Fibroblast of the aortic adventitia (primary cell): ENCODE measurements around the gene MVB12B. TPM values are rescaled to one million over a fixed set of nuclear protein-coding genes. Genes with fewer than 3 reads are reported as not detected.

ENCODE experiments used
- DNase-seq: peaks from one replicate; pipeline ENCODE4 v3.0.0-alpha.2; 2010; ENCODE audit warnings: low read depth
- H3K4me3 ChIP-seq: 2 replicates; pipeline ENCODE4 v1.5.1; 2011; ENCODE audit warnings: low read depth, mild to moderate bottlenecking, control low read depth, low read length, moderate library complexity
- total RNA-seq: library from RNA; depleted of rRNA; stranded (reverse); fragments of >200 nt; gene quantifications from 2 replicates; pipeline ENCODE4 v1.2.3, GENCODE V29; 2012; ENCODE audit warnings: low replicate concordance
- TF ChIP-seq, protein P1 (sequence below): IDR thresholded peaks from 2 replicates; pipeline ENCODE4 v1.5.1; 2011; ENCODE audit warnings: mild to moderate bottlenecking, low read length, control low read depth, inconsistent platforms; ENCODE audit not compliant: insufficient read depth

Gene MVB12B
- total RNA-seq, 1 donor = 3.5 TPM

DNA sequence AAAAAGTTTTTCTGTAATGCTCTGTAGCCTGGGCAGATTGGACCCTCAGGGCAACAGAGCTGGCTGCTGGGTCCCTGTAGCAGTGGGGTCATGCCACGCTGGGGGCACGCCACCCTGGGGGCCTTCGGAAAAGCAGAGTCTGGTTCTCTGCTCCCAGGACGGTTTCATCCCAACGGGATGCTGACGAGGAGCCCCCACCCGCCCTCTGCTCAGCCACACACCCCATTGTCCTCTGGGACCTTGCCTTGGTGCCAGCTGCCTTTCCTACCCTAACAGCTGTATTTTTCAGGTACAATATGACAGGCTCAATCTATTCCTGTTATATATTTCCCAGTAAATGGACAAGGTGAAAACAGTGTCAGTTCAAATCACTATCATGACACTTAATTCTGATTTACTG lies 29.0 kb upstream of the MVB12B start:
- no peak overlapping the region for H3K4me3 ChIP-seq
- TF ChIP-seq, protein P1, sequence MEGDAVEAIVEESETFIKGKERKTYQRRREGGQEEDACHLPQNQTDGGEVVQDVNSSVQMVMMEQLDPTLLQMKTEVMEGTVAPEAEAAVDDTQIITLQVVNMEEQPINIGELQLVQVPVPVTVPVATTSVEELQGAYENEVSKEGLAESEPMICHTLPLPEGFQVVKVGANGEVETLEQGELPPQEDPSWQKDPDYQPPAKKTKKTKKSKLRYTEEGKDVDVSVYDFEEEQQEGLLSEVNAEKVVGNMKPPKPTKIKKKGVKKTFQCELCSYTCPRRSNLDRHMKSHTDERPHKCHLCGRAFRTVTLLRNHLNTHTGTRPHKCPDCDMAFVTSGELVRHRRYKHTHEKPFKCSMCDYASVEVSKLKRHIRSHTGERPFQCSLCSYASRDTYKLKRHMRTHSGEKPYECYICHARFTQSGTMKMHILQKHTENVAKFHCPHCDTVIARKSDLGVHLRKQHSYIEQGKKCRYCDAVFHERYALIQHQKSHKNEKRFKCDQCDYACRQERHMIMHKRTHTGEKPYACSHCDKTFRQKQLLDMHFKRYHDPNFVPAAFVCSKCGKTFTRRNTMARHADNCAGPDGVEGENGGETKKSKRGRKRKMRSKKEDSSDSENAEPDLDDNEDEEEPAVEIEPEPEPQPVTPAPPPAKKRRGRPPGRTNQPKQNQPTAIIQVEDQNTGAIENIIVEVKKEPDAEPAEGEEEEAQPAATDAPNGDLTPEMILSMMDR = no peak
- no peak for DNase-seq

DNA sequence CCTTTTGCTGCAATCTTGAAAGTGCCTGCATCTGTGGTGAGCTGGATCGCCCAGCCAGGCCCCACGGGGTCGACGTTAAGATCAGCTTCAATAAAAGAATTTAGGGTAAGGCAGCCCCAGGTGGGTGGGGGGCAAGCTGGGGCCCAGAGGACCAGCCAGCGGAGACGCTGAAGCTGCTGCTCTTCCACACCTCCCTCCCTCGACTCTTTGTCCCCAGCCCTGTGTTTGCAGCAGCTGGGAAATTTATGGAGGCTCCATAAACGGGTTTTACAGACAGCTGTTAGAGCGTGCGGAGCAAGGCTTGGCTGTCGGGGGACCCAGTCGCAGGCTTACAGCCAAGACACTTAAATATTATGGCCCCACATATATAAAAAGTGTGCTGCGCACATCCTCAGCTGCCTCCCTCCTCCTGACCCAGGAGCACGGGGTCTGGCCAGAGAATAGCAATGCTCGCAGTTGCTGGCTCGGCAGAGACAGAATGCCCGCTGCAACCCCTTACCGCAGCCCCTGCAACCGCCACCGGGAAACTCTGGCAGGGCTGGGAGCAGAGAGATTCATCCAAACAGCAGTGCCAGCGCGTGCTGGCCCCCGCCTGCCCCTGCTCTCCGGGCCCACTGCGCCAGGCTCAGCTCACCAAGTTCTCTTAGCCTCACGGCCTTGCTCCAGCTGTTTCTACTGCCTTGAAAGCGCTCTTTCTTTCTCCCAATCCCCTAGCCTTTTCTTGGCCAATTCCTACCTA lies 28.4 kb upstream of the MVB12B start:
- no peak for DNase-seq
- no peak overlapping the region for H3K4me3 ChIP-seq
- TF ChIP-seq, protein P1 = no peak

GRCh38 chr9:126299706-126300276 lies 26.8 kb upstream of the MVB12B start:
- DNase-seq = peak; percentile 17
- H3K4me3 ChIP-seq = no peak overlapping the region
- TF ChIP-seq, protein P1 = no peak

- no peak for DNase-seq
- H3K4me3 ChIP-seq = no peak overlapping the region
- TF ChIP-seq, protein P1 = no peak
Measured at GRCh38 chr9:126301196-126301595, 25.4 kb upstream of the MVB12B start.

GRCh38 chr9:126301985-126302603 lies 24.5 kb upstream of the MVB12B start:
- peak; percentile 67 for DNase-seq
- no peak overlapping the region for H3K4me3 ChIP-seq
- TF ChIP-seq, protein P1 = peak; percentile 82

- TF ChIP-seq, protein P1 = no peak
Measured at GRCh38 chr9:126302730-126303129, 23.9 kb upstream of the MVB12B start.

More at GRCh38 chr9:126302730-126303129, 23.9 kb upstream of the MVB12B start:
- DNase-seq = no peak
- no peak overlapping the region for H3K4me3 ChIP-seq
